WTC11 (cell line): ENCODE measurements around the gene DNLZ.

Experiments used
- FOXK1 ChIP-seq: sonication (generic); formaldehyde crosslinking; IDR thresholded peaks from 2 replicates; pipeline ENCODE4 v1.8.0; 2022; ENCODE audit warnings: mild to moderate bottlenecking, moderate library complexity, missing genetic modification reagents
- NR2C2 ChIP-seq: sonication (generic); formaldehyde crosslinking; IDR thresholded peaks from 2 replicates; pipeline ENCODE4 v1.8.0; 2022; ENCODE audit warnings: mild to moderate bottlenecking, missing genetic modification reagents
- NR3C1 ChIP-seq: sonication (generic); formaldehyde crosslinking; conservative IDR thresholded peaks from 2 replicates; pipeline ENCODE4 v1.8.1; 2023; ENCODE audit warnings: low read depth, mild to moderate bottlenecking, missing genetic modification reagents
- OVOL2 ChIP-seq: fragments of 250-450 bp; sonication (Bioruptor Pico); IDR thresholded peaks from 2 replicates; pipeline ENCODE4 v1.9.0; 2021; ENCODE audit warnings: mild to moderate bottlenecking, borderline replicate concordance
- TEAD4 ChIP-seq: sonication (generic); formaldehyde crosslinking; IDR thresholded peaks from 2 replicates; pipeline ENCODE4 v1.8.0; 2022; ENCODE audit warnings: mild to moderate bottlenecking, missing genetic modification reagents
- TF ChIP-seq, protein P1 (sequence below): fragments of 200-600 bp; IDR thresholded peaks from 2 replicates; pipeline ENCODE4 v1.8.0; 2022; ENCODE audit warnings: antibody characterized with exemption
- TF ChIP-seq, protein P2 (sequence below): sonication (generic); formaldehyde crosslinking; IDR thresholded peaks from 2 replicates; pipeline ENCODE4 v1.8.1; 2023; ENCODE audit warnings: mild to moderate bottlenecking, missing genetic modification reagents, moderate library complexity
- TF ChIP-seq, protein P3 (sequence below): sonication (generic); formaldehyde crosslinking; IDR thresholded peaks from 2 replicates; pipeline ENCODE4 v1.8.0; 2022; ENCODE audit warnings: mild to moderate bottlenecking, missing genetic modification reagents
- TF ChIP-seq, protein P4 (sequence below): fragments of 250-450 bp; sonication (Bioruptor Pico); conservative IDR thresholded peaks from 2 replicates; pipeline ENCODE4 v1.9.0; 2021; ENCODE audit warnings: mild to moderate bottlenecking

DNA sequence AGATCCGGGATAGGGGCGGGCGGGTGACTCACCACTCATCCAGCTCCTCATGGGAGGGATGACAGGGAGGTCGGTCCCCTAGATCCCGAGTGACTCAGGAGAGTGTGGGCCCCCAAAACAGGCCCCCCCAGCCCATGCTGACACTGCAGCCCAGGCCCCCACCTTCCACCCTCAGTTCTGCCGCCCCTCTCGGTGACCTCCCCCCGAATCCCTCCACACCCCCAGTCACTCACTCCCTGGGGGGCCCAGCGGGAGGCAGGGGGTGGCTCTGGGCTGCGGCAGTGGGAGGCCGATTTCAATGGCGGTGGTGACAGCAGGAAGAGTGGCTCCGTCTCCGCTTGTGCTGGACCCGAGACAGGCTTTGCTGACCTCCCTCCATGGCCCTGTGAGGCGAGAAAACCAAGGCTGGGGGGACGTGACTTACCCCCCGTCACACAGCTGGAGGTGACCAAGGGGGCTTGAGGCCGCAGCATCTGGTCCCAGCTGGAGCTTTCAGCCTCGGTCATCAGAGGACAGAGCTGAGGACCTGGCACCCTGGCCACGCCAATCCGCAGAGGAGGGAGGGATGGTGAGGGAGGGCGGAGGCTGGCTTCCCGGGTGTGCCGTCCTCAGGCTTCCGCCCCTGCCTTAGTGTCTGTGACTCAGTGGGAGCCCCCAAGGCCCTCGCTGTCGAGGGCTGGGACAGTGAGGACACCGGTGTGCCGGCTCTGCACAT lies 27.2 kb downstream of the DNLZ start:
- TF ChIP-seq, protein P1, sequence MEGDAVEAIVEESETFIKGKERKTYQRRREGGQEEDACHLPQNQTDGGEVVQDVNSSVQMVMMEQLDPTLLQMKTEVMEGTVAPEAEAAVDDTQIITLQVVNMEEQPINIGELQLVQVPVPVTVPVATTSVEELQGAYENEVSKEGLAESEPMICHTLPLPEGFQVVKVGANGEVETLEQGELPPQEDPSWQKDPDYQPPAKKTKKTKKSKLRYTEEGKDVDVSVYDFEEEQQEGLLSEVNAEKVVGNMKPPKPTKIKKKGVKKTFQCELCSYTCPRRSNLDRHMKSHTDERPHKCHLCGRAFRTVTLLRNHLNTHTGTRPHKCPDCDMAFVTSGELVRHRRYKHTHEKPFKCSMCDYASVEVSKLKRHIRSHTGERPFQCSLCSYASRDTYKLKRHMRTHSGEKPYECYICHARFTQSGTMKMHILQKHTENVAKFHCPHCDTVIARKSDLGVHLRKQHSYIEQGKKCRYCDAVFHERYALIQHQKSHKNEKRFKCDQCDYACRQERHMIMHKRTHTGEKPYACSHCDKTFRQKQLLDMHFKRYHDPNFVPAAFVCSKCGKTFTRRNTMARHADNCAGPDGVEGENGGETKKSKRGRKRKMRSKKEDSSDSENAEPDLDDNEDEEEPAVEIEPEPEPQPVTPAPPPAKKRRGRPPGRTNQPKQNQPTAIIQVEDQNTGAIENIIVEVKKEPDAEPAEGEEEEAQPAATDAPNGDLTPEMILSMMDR, result no peak
- TF ChIP-seq FOXK1 (CRISPR knock-in tag) (no peak), NR2C2 (CRISPR knock-in tag) (no peak), TEAD4 (CRISPR knock-in tag) (no peak), OVOL2 (CRISPR knock-in tag) (no peak), NR3C1 (no peak)
- TF ChIP-seq, protein P2, sequence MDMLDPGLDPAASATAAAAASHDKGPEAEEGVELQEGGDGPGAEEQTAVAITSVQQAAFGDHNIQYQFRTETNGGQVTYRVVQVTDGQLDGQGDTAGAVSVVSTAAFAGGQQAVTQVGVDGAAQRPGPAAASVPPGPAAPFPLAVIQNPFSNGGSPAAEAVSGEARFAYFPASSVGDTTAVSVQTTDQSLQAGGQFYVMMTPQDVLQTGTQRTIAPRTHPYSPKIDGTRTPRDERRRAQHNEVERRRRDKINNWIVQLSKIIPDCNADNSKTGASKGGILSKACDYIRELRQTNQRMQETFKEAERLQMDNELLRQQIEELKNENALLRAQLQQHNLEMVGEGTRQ (CRISPR knock-in tag), result no peak
- TF ChIP-seq, protein P3, sequence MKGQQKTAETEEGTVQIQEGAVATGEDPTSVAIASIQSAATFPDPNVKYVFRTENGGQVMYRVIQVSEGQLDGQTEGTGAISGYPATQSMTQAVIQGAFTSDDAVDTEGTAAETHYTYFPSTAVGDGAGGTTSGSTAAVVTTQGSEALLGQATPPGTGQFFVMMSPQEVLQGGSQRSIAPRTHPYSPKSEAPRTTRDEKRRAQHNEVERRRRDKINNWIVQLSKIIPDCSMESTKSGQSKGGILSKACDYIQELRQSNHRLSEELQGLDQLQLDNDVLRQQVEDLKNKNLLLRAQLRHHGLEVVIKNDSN, result no peak
- TF ChIP-seq, protein P4, sequence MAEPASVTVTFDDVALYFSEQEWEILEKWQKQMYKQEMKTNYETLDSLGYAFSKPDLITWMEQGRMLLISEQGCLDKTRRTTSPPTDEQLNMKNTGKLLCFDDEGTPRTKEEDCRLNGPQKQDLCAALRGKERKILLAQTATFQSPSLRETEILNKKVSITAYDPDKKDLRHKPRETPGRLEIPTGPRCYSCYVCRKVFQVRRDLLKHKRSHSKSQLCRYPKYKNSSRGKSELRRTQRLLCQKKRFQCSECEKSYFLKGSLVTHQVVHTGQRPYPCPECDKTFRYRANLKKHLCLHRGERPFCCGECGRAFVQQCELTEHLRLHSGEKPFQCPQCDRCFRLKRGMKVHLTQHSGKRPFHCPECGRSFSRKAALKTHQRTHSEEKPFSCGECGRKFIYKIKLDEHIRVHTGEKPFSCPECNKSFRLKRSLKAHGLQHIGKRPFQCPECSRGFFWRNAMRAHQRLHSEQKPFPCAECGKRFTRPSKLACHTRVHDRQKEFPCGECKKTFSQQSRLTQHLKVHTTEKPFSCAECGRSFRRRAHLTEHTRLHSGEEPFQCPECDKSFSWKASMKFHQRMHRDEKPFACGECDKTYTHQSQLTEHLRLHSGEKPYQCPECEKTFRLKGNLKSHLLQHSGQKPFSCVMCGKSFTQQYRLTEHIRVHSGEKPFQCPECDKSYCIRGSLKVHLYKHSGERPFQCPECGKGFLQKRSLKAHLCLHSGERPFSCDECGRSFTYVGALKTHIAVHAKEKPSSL, result no peak
